ENCODE measurements around the gene MED13L. TPM values are rescaled to one million over a fixed set of nuclear protein-coding genes. Genes with fewer than 3 reads are reported as not detected.

Gene MED13L
- total and polyA plus RNA-seq, 2 experiments from 2014 or later = 11.7 to 88.7 TPM

DNA sequence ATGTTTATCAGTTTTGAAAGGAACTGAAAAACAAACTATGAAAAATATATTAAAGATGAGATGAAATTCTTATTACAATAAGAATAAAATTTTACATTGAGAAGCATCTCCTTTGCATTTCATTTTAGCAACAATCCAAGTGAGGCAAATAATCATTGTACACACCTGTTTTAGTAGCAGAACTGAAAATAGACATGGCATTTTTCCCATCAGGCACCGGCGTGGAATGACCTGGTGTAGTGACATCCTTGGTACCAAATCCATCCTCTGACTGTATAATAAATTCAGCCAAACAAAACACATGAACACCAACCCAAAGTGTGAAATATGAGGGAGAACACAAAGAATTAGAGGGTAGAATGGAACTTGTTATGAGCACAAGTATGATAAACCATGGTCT lies 271.4 kb downstream of the MED13L start:
- no peak overlapping the region for H3K27ac ChIP-seq
- H2AFZ ChIP-seq = no peak overlapping the region
- H3K27me3 ChIP-seq (replicated peaks; ENCODE audit: insufficient read depth) = no peaks in the 10 kb centered on the region
- H3K4me1 ChIP-seq (ENCODE audit: insufficient read depth) = 0 out of 2 replicates have a peak, but pooled peaks cover 3% of the 10 kb centered on the region
- in situ Hi-C loops (cut with MboI) = loop anchor here (25.0 kb wide), 2 partner anchors 231 to 606 kb away; no protein-coding TSS in a partner anchor
- 98 to 100% methylated on average over 2 of the region's 2 CpGs for WGBS, 2 experiments (ENCODE audit: low coverage in 1 of 2, low lambda C conversion rate in 2 of 2, missing lambda C conversion rate in 2 of 2)
- no peaks in the 10 kb centered on the region for H3K9me2 ChIP-seq (ENCODE audit: insufficient read depth)
- H3K79me2 ChIP-seq (ENCODE audit: insufficient read depth) = peaks cover 68% of the 10 kb centered on the region
- TF ChIP-seq EZH2 (IDR thresholded peaks at IDR 0.05; ENCODE audit: insufficient read depth, poor library complexity, severe bottlenecking) (no peak), EZH2phosphoT487 (IDR thresholded peaks at IDR 0.05; ENCODE audit: insufficient read depth, low read depth) (no peak)
- H3K4me3 ChIP-seq = no peak overlapping the region
- H3K9ac ChIP-seq = no peak overlapping the region
- H3K36me3 ChIP-seq (ENCODE audit: low read depth) = peaks cover 61% of the 10 kb centered on the region
- no peaks in the 10 kb centered on the region for H4K20me1 ChIP-seq (ENCODE audit: insufficient read depth)
- no peaks in the 10 kb centered on the region for H3K9me3 ChIP-seq (ENCODE audit: low read depth)
- DNase-seq = no peak
- H3F3A ChIP-seq (ENCODE audit: insufficient read depth) = no peaks in the 10 kb centered on the region
- no peak overlapping the region for H3K4me2 ChIP-seq (ENCODE audit: unreplicated experiment)

- peaks cover 45% of the 10 kb centered on the region for H3K36me3 ChIP-seq (ENCODE audit: low read depth)
- H3K27me3 ChIP-seq (replicated peaks; ENCODE audit: insufficient read depth) = no peaks in the 10 kb centered on the region
- H3K9me3 ChIP-seq (ENCODE audit: low read depth) = no peaks in the 10 kb centered on the region
- H3F3A ChIP-seq (ENCODE audit: insufficient read depth) = peaks cover 25% of the 10 kb centered on the region
- in situ Hi-C loops (cut with MboI) = loop anchor here (25.0 kb wide), 2 partner anchors 234 to 609 kb away; no protein-coding TSS in a partner anchor
- no peak overlapping the region for H3K27ac ChIP-seq
- no peak overlapping the region for H3K9ac ChIP-seq
- no peak overlapping the region for H3K4me2 ChIP-seq (ENCODE audit: unreplicated experiment)
- no peak overlapping the region for H3K4me3 ChIP-seq
- TF ChIP-seq EZH2 (IDR thresholded peaks at IDR 0.05; ENCODE audit: insufficient read depth, poor library complexity, severe bottlenecking) (no peak), EZH2phosphoT487 (IDR thresholded peaks at IDR 0.05; ENCODE audit: insufficient read depth, low read depth) (no peak)
- no peaks in the 10 kb centered on the region for H4K20me1 ChIP-seq (ENCODE audit: insufficient read depth)
- H3K9me2 ChIP-seq (ENCODE audit: insufficient read depth) = no peaks in the 10 kb centered on the region
- no peak overlapping the region for H2AFZ ChIP-seq
- 98 to 99% methylated on average over 6 of the region's 6 CpGs for WGBS, 2 experiments (ENCODE audit: low coverage in 1 of 2, low lambda C conversion rate in 2 of 2, missing lambda C conversion rate in 2 of 2)
- H3K79me2 ChIP-seq (ENCODE audit: insufficient read depth) = peaks cover 45% of the 10 kb centered on the region
- H3K4me1 ChIP-seq (ENCODE audit: insufficient read depth) = peaks cover 15% of the 10 kb centered on the region; the same call in 1 of the 2 replicates
- DNase-seq = peak; percentile 38
Measured at GRCh38 chr12:116002890-116003536, 274.5 kb downstream of the MED13L start.

DNA sequence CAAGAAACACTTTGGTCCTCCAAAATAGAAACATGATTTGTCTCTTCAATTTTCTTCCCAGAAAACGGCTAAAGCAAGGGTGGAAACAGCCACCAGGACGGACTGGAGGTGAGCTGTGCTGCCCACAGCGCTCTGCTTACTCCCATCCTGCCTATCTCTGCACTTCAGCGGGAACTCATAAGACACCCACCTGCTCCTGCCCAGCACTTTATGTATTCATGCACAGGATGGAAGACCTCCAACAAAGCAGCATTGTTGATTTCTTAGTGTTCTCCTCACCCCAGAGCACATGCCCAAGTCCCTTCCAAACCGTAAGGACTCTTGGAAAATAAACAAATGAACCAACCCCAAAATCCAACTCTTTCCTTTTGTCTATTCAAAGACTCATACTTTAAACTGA lies 277.2 kb downstream of the MED13L start:
- Histone ChIP-seq H2AFZ (no peak overlapping the region), H4K20me1 (ENCODE audit: insufficient read depth) (no peaks in the 10 kb centered on the region), H3K27ac (no peak overlapping the region), H3K9me2 (ENCODE audit: insufficient read depth) (no peaks in the 10 kb centered on the region), H3K27me3 (replicated peaks; ENCODE audit: insufficient read depth) (no peaks in the 10 kb centered on the region), H3K4me2 (ENCODE audit: unreplicated experiment) (no peak overlapping the region), H3K9me3 (ENCODE audit: low read depth) (no peaks in the 10 kb centered on the region), H3K4me1 (ENCODE audit: insufficient read depth) (peaks cover 15% of the 10 kb centered on the region; the same call in 1 of the 2 replicates), H3F3A (ENCODE audit: insufficient read depth) (peaks cover 25% of the 10 kb centered on the region), H3K79me2 (ENCODE audit: insufficient read depth) (peaks cover 43% of the 10 kb centered on the region), H3K4me3 (no peak overlapping the region), H3K9ac (no peak overlapping the region), H3K36me3 (ENCODE audit: low read depth) (peaks cover 37% of the 10 kb centered on the region)
- in situ Hi-C loops (cut with MboI) = loop anchor here (25.0 kb wide), 2 partner anchors 237 to 612 kb away; no protein-coding TSS in a partner anchor
- no peak for DNase-seq
- WGBS, 2 experiments (ENCODE audit: low coverage in 1 of 2, low lambda C conversion rate in 2 of 2, missing lambda C conversion rate in 2 of 2) = 62 to 68% methylated on average over 5 of the region's 5 CpGs
- TF ChIP-seq EZH2 (IDR thresholded peaks at IDR 0.05; ENCODE audit: insufficient read depth, poor library complexity, severe bottlenecking) = no peak
- TF ChIP-seq EZH2phosphoT487 (IDR thresholded peaks at IDR 0.05; ENCODE audit: insufficient read depth, low read depth) = no peak

DNA sequence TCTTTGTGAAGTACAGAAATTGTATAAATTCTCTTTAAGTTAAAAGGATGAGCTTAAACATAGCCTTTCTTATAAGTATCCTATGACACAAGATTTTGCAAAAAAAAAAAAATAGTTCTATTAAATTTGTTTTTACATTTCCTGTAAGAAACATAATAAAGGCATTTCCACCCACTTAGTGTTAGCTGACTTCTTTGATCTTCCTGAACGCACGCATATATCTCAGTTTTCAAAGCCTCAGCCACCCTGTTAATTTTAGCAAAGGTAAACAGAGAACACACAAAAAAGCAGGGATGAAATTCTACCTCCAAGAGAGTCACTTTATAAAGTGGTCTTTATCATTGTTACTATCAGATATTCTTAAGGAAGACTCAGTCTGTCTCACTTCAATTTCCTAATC lies 277.9 kb downstream of the MED13L start:
- H3F3A ChIP-seq (ENCODE audit: insufficient read depth) = peaks cover 25% of the 10 kb centered on the region
- WGBS, 2 experiments (ENCODE audit: low coverage in 1 of 2, low lambda C conversion rate in 2 of 2, missing lambda C conversion rate in 2 of 2) = 93 to 100% methylated on average over 2 of the region's 2 CpGs
- H2AFZ ChIP-seq = no peak overlapping the region
- no peak overlapping the region for H3K27ac ChIP-seq
- no peak overlapping the region for H3K9ac ChIP-seq
- no peaks in the 10 kb centered on the region for H3K9me2 ChIP-seq (ENCODE audit: insufficient read depth)
- no peaks in the 10 kb centered on the region for H3K9me3 ChIP-seq (ENCODE audit: low read depth)
- H4K20me1 ChIP-seq (ENCODE audit: insufficient read depth) = no peaks in the 10 kb centered on the region
- in situ Hi-C loops (cut with MboI) = no loop called here
- peaks cover 39% of the 10 kb centered on the region for H3K79me2 ChIP-seq (ENCODE audit: insufficient read depth)
- no peak overlapping the region for H3K4me2 ChIP-seq (ENCODE audit: unreplicated experiment)
- TF ChIP-seq EZH2 (IDR thresholded peaks at IDR 0.05; ENCODE audit: insufficient read depth, poor library complexity, severe bottlenecking) = no peak
- no peak for TF ChIP-seq EZH2phosphoT487 (IDR thresholded peaks at IDR 0.05; ENCODE audit: insufficient read depth, low read depth)
- H3K27me3 ChIP-seq (replicated peaks; ENCODE audit: insufficient read depth) = no peaks in the 10 kb centered on the region
- peaks cover 38% of the 10 kb centered on the region for H3K36me3 ChIP-seq (ENCODE audit: low read depth)
- peaks cover 15% of the 10 kb centered on the region; the same call in 1 of the 2 replicates for H3K4me1 ChIP-seq (ENCODE audit: insufficient read depth)
- no peak overlapping the region for H3K4me3 ChIP-seq
- DNase-seq = no peak
